ENCODE measurements around the gene FYN. TPM values are rescaled to one million over a fixed set of nuclear protein-coding genes. Genes with fewer than 3 reads are reported as not detected.

FYN gene
- total and polyA plus RNA-seq, 9 of the 15 experiments (the other 6 are each of a cell fraction or from before 2014, with no cell fraction given), result 2.9 to 22.1 (median 11.4) TPM

- no peak for TF ChIP-seq ZNF778 (CRISPR knock-in tag; IDR thresholded peaks at IDR 0.05)
- no peak for TF ChIP-seq ETV6 (IDR thresholded peaks at IDR 0.05; ENCODE audit: borderline replicate concordance in 1 of 2, low read depth in 2 of 2, low read length in 1 of 2)
- TF ChIP-seq ETV6 (CRISPR knock-in tag; IDR thresholded peaks at IDR 0.05; ENCODE audit: borderline replicate concordance), result no peak
- TF ChIP-seq PBX2 (CRISPR knock-in tag; IDR thresholded peaks at IDR 0.05; ENCODE audit: low read depth), result no peak
- no peak for TF ChIP-seq PBX2 (tag; conservative IDR thresholded peaks at IDR 0.05; ENCODE audit: low read depth)
- TF ChIP-seq GABPB1 (CRISPR knock-in tag; IDR thresholded peaks at IDR 0.05), result no peak
- TF ChIP-seq SRSF3 (IDR thresholded peaks at IDR 0.05; ENCODE audit: insufficient read depth, low read length), result no peak
- no peak for TF ChIP-seq ZNF707 (CRISPR knock-in tag; conservative IDR thresholded peaks at IDR 0.05)
- TF ChIP-seq CBFA2T3 (IDR thresholded peaks at IDR 0.05), result no peak
- no peak for TF ChIP-seq HNRNPK (IDR thresholded peaks at IDR 0.05; ENCODE audit: low read depth, low read length, poor library complexity, severe bottlenecking)
- no peak for TF ChIP-seq CBX2 (IDR thresholded peaks at IDR 0.05; ENCODE audit: insufficient read depth, low read length, poor library complexity, severe bottlenecking)
Observed at GRCh38 chr6:111920578-111920977, 47.3 kb upstream of the FYN start (continued).

Data from K562 (cell line).